Thyroid gland (tissue), 4 donors: Measurements from ENCODE around the gene SERHL2.
"Not testable (repeated sequence)": the region's sequence is repeated elsewhere in the genome, so short reads cannot be mapped to it uniquely, and the experiment has no call there.

Experiments
- POLR2A ChIP-seq, 2 donors: fragments of 450-650 bp; IDR thresholded peaks; one replicate each; pipeline ENCODE4 v1.6.1; 2017; ENCODE audit warnings: antibody characterized with exemption in 2 of 2, mild to moderate bottlenecking in 2 of 2, moderate library complexity in 1 of 2
- TF ChIP-seq, protein P1 (sequence below), 6 experiments: fragments of 200-600 bp in 3 of 6; fragments of 450-650 bp in 3 of 6; sonication (generic) in 3 of 6; IDR thresholded peaks; one replicate each; pipeline ENCODE4 v1.5.1; 2016 to 2019; ENCODE audit warnings: antibody characterized with exemption in 6 of 6, mild to moderate bottlenecking in 2 of 6, inconsistent platforms in 1 of 6, moderate library complexity in 1 of 6

DNA sequence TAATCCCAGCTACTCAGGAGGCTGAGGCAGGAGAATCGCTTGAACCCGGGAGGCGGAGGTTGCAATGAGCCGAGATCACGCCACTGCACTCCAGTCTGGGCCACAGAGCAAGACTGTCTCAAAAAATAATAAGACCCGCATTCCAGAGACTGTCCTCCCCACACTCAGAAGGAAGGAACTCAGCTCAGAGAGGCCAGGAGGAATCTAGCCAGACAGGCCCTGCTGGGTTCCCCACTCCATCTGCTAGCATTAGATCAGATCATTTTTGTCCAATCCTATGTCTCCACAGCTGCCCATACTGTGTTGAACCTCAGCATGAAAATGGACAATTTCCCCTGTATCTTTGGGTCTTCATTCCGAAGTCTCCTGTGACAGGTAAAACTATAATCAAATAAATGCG lies 24.3 kb upstream of the SERHL2 start:
- TF ChIP-seq, protein P1, sequence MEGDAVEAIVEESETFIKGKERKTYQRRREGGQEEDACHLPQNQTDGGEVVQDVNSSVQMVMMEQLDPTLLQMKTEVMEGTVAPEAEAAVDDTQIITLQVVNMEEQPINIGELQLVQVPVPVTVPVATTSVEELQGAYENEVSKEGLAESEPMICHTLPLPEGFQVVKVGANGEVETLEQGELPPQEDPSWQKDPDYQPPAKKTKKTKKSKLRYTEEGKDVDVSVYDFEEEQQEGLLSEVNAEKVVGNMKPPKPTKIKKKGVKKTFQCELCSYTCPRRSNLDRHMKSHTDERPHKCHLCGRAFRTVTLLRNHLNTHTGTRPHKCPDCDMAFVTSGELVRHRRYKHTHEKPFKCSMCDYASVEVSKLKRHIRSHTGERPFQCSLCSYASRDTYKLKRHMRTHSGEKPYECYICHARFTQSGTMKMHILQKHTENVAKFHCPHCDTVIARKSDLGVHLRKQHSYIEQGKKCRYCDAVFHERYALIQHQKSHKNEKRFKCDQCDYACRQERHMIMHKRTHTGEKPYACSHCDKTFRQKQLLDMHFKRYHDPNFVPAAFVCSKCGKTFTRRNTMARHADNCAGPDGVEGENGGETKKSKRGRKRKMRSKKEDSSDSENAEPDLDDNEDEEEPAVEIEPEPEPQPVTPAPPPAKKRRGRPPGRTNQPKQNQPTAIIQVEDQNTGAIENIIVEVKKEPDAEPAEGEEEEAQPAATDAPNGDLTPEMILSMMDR (IDR thresholded peaks at IDR 0.05) = not testable (repeated sequence)
- not testable (repeated sequence) for TF ChIP-seq POLR2A (IDR thresholded peaks at IDR 0.05)
